Stimulated activated CD8-positive, alpha-beta memory T cell treated with anti-CD3 and anti-CD28 coated beads, Interleukin-4, amount 100 ng/mL, for 1 hour (primary cell): ENCODE data around the gene PTPRN2.
"Not testable (repeated sequence)": the region's sequence is repeated elsewhere in the genome, so short reads cannot be mapped to it uniquely, and the experiment has no call there.

ENCODE experiments used
- DNase-seq, 2 donors: peaks; one replicate each; pipeline ENCODE4 v3.0.0-alpha.2; 2020; ENCODE audit warnings: low read depth in 2 of 2, low spot score in 1 of 2

Gene PTPRN2

DNA sequence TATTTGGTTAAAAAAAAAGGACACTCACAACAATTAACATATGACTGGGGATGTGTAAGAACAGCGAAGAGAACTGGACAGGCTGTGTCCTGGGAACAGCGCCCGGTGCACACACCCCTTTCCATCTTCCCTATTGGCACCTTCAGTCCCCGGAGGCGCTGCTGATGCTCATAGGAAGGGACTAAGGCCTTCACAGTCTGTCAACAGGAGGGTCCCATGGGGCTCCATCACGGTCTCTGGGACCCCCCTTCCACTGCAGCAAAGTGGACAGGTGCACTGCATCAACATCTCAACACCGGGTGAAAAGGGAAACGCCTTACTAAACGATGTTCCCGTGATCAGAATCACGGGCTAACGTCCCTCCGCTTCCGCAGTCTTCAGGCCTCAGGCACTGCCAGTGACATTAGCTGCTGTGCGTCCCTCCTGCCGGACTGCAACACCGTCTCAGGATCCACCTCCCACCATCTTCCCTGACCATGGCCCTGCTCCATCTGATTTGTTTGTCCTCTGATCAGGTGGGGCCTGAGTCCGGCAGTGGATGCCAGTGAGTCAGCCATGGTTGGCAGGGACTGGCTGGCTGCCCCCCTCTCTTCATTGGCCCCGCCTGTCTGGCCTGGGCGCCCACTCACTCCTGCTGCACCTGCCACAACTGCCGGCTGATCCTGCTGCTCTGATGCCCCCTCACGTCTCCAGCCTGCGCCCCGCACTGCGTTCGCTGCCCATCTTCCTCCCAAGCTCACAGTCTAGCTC, 636.1 kb downstream of the PTPRN2 start:
- DNase-seq, result no peak

DNA sequence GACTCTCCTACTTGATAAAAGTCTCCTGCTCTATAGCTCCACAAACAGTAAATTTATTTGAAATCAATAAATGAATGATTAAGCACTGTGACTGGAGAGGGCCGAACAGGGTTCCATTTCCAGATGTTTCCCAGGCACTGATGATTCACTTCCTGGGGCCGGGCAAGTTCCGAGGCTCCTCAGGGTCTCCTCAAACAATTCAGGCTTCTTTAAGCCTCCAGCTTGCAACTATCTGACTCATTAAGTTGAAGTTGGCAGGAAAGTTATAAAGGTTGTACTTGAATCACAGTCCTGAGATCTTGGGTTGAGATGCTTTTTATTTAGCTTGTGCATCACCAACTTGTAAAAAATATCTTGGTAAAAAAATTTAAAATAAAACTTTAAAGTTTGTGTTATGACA, 637.9 kb downstream of the PTPRN2 start:
- DNase-seq, result no peak

DNA sequence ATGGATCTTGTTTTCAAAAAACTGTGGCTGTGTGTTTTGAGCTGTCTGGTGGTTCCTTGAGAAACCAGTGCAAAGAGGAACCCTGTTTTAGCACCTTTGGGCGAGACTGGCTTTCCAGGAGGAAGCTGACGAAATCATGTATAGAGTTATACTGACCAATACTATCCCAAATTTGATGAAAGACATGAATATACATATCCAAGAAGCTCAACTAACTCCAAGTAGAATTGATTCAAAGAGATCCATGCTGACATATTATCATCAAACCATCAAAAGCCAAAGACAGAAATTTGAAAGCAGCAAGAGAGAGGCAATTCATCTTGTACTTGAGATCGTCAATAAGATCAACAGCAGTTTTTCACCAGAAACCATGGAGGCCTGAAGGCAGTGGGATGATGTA, 640.1 kb downstream of the PTPRN2 start:
- no peak for DNase-seq

DNA sequence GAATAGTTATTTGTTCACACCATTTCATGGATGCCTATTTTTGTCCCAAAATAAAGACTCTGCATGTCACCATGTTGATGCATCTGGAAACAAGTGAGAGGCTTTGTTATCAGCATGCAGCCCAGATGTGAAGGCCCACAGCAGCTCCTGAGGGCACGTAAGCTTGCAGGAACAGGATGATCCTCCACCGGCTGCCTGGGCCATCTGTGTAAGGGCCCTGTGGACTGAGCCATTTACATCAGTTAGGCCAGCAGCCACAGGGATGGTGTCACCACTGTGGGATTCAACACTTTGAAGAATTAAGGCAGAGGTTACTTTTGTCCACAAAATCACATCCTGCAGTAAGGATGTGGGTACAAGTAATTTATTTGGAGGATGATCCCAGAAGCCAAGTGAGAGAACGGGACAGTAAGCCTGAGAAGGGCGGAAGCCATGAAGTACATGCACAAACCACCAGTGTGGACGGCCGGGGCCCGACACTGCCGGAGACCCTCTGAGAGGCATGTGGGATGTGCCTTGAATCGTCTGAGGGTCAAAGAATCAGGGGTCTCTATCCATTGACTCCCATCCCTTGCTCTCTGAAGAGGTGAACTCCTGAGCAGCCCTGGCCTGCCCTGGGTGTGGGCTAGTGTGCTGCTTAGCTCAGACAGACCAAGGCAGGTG, 641.1 kb downstream of the PTPRN2 start:
- no peak for DNase-seq

DNA sequence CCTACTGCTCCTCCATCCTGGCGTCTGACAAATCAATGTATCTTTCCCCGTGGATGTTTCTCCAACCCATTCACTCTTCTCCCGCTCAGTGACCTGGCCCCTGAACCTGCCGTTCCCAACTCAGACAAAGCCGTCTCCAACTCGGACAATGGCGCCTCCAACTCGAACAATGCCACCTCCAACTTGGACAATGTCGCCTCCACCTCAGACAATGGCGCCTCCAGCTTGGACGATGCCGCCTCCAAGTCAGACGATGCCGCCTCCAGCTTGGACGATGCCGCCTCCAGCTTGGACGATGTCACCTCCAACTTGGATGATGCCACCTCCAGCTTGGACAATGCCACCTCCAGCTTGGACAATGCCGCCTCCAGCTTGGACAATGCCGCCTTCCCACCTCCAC, 642.2 kb downstream of the PTPRN2 start:
- DNase-seq, result no peak

DNA sequence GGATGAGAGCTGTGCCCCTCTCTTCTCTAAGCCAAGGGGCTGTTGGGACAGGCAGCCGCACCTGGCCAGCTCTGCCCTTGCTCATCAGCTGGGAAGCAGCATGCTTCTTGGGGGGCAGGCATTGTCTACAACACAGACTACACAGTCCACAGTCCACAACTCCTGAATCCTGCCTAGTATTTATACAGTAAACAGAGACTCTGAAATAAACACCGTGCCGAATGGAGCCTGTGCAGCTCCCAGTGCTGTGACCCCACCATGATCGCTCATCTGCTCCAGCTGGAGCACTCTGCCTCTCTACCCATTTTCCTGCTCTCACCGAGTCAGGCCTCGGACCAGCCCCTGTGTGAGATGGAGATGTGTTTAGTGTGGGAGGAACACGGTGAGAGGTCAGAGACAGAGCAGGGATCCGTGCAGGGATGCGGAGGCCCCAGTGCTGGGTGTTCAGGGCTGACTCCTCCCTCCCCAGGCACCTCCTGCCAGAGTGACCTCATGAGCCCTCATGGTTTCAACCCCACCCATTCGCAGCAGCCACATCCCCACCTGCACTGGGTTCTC, 642.8 kb downstream of the PTPRN2 start:
- DNase-seq, result no peak

DNA sequence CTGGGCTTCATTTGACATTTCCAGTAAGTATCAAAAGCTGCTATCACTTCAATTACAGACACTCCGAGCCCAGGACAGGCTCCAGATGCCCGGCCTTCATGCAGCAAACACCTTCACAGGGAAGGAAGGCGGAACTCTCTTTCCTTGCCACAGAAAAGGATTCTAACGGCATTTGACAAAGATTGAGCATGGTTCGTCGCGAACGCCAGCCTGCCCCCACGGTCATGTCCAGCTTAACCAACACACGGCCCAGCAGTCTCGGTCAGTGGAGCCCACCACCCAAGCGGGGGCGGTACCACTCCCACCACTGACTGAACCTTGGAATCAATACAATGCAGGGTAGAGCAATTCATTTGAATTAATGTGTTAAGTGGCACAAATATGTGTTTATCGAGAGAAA, 643.6 kb downstream of the PTPRN2 start:
- no peak for DNase-seq

DNA sequence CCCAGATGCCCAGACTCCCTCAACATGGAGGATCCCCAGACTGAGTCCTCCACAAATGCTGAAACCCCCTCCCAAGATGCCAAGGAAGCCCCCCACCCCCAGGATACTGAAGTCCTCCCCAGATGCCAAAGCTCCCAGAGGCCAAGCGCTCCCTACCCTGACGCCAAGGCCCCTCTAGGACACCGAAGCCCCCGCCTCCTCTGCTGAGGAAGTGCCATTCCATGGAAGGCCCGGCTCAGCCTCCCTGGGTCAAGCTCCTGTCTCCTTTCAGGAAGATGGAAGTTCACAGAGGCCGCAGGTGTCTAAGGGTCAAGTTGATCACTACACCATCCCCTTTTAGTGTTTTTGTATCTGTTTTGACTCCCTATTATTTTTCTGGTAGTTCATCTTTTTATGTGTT, 644.1 kb downstream of the PTPRN2 start:
- DNase-seq, result no peak

DNA sequence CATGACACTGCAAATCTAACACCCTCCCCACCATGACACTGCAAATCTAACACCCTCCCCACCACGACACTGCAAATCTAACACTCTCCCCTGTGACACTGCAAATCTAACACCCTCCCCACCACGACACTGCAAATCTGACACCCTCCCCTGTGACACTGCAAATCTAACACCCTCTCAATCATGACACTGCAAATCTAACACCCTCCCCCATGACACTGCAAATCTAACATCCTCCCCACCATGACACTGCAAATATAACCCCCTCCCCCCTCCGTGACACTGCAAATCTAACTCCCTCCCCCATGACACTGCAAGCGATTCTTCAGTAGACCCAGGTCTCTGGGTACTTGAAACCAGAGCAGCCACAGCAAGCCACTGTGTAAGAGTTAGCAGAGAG, 646.4 kb downstream of the PTPRN2 start:
- no peak for DNase-seq

DNA sequence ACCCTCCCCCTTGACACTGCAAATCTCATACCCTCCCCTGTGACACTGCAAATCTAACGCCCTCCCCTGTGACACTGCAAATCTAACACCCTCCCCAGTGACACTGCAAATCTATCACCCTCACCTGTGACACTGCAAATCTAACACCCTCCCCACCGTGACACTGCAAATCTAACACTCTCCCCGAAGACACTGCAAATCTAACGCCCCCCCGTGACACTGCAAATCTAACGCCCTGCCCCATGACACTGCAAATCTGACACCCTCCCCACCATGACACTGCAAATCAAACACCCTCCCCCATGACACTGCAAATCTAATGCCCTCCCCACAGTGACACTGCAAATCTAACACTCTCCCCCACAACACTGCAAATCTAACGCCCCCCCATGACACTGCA, 647.1 kb downstream of the PTPRN2 start:
- DNase-seq, result no peak

DNA sequence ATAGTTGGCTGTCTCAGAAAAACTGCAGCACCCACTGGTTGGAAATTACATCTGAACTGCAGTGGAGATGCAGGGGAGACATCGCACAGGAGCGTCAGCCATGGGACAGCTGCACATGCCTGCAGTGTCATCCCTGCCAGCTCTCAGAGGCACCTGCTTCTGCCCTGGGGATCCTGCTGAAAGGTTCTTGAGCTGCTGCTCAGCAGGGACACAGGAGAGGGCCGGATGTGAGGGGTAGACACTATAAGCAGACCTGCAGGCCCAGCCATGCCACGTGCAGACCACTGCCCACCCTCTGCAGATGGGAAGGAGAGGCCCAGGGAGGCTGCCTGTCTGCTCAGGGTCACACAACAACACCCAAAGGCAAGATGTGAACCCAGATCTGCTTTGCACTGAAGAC, 649.4 kb downstream of the PTPRN2 start:
- DNase-seq, result no peak

DNA sequence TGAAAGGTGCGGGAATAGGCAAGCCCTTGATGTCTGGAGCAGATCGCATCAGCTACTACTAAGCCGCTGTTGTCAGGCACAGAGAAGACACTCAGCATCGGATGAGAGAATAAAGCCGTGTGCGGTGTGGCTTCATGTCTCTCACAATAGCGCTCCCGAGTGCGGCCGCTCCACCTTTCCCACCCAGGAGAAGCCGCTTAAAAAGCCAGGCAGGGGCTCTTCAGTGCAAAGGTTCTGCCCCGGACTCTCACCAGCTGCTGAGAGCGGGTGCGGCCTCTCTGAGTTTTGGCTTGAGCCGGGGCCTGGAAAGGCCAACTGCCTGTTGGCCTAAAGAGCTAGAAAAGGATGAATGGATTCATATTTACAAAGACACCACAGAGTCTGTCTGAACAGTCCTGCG, 650.2 kb downstream of the PTPRN2 start:
- no peak for DNase-seq

DNA sequence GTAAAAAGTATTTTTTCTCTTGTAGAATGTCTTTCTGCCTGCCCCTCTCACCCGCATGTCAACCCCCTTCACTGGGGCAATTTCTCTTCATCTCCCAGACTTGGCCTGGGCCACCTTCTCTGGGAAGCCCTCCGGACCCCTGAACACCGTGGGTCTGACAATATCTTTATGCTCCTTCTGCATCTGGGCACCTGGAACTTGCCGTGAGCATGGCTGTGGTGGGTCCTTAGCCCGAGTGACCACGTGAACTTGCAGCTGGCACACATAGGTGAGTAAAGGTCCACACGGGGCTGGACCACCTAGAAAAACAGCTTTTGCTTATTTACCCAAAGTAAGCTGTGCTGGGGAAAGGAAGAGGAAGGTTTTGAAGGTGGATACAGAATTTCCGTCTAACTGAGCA, 650.6 kb downstream of the PTPRN2 start:
- DNase-seq, result no peak

DNA sequence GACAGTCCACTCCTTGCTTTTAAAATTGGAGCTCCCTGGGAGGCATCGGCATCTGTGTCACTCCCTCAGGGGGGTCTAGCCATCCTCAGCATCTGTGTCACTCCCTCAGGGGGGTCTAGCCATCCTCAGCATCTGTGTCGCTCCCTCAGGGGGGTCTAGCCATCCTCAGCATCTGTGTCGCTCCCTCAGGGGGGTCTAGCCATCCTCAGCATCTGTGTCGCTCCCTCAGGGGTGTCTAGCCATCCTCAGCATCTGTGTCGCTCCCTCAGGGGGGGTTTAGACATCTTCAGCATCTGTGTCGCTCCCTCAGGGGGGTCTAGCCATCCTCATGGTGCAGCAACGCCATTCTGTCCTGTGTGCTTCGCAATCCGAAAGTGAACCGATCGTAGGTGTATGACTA, 651.9 kb downstream of the PTPRN2 start:
- not testable (repeated sequence) for DNase-seq

DNA sequence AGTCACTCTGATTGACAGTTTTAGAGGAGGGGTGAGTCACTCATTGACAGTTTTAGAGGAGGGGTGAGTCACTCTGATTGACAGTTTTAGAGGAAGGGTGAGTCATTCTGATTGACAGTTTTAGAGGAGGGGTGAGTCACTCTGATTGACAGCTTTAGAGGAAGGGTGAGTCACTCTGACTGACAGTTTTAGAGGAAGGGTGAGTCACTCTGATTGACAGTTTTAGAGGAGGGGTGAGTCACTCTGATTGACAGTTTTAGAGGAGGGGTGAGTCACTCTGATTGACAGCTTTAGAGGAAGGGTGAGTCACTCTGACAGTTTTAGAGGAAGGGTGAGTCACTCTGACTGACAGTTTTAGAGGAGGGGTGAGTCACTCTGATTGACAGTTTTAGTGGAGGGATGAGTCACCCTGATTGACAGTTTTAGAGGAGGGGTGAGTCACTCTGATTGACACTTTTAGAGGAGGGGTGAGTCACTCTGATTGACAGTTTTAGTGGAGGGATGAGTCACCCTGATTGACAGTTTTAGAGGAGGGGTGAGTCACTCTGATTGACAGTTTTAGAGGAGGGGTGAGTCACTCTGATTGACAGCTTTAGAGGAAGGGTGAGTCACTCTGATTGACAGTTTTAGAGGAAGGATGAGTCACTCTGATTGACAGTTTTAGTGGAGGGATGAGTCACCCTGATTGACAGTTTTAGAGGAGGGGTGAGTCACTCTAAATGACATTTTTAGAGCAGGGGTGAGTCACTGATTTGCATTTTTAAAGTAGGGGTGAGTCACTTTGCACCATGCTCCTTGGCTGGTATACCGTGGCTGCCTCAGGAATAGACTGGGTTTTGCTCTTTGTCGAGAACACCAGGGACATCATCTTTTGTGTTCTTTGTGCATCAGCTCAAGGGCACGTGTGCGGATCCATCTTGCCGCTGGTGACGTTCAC, 654.1 kb downstream of the PTPRN2 start:
- not testable (repeated sequence) for DNase-seq

DNA sequence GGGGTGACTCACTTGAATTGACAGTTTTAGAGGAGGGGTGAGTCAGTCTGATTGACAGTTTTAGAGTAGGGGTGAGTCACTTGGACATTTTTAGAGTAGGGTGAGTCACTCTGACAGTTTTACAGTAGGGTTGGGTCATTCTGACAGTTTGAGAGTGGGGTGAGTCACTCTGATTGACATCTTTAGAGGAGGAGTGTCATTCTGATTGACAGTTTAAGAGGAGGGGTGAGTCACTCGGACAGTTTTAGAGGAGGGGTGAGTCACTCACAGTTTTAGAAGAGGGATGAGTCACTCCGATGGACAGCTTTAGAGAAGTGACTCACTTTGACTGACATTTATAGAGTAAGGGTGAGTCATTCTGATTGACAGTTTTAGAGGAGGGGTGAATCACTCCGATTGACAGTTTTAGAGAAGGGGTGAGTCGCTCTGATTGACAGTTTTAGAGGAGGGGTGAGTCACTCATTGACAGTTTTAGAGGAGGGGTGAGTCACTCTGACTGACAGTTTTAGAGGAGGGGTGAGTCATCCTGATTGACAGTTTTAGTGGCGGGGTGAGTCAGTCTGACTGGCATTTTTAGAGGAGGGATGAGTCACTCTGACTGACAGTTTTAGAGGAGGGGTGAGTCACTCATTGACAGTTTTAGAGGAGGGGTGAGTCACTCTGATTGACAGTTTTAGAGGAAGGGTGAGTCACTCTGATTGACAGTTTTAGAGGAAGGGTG, 655.0 kb downstream of the PTPRN2 start:
- DNase-seq, result no peak

DNA sequence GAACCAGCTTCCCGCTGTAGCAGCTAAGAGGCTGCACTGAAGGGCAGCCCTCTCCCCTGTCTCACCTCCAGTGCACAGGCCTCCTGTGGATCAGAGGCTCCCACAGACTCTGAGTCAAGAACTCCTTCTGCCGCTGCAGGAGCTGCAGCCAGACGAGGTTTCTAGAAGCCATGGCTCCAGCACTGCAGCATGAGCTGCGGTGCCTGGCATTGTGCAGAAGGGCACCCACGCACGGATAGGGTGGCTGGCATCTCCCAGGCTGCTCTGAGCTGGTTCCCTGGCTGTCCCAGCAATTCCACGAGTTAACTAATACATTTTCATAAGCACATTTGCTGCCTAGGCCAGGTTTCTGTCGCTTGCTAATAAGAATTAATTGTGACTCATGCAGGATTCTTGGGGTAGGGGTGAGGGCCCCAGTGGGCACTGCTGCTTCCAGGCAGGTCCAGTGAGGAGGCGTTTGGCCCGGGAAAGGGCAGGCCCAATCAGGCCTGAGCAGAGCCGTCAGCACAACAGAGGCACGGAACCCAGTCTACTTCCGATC, 656.6 kb downstream of the PTPRN2 start:
- no peak for DNase-seq

DNA sequence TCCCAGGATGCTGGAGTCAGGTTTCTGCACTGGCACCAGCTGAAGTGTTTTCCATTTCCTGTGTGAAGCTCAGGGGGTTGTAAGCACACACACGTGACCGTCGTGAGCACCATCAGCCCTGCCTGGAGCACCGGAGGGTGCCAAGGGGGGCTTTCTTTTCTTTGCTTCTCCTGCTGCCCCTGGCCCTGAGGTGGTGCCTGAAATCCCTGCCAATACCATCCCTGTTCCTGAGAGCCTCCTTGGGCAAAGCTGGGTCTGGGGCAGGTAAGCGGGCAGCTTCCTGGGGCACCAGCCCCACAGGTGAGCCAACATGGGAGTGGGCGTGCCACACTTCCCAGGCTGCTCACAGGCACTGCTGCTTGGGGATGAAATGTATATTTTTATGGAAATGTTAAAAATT, 657.2 kb downstream of the PTPRN2 start:
- no peak for DNase-seq

DNA sequence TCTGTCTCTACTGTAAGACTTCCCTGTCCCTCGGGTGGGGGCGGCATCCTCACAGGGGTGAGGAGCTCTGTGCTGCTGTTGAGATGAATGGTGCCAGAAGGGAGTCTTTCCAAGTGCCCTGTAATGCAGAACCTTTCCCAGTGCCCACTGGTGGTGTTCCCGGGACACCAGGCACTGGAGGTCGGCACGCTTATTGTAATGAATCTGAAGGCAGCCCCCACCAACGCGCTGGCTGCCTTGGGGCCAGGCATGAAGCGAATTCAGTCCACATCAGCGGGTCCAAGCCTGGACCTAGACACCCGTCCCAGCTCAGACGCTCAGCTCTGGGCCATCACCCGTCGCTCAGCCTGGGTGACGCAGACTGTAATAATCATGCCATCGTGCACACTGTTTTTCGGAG, 658.0 kb downstream of the PTPRN2 start:
- DNase-seq, result no peak

DNA sequence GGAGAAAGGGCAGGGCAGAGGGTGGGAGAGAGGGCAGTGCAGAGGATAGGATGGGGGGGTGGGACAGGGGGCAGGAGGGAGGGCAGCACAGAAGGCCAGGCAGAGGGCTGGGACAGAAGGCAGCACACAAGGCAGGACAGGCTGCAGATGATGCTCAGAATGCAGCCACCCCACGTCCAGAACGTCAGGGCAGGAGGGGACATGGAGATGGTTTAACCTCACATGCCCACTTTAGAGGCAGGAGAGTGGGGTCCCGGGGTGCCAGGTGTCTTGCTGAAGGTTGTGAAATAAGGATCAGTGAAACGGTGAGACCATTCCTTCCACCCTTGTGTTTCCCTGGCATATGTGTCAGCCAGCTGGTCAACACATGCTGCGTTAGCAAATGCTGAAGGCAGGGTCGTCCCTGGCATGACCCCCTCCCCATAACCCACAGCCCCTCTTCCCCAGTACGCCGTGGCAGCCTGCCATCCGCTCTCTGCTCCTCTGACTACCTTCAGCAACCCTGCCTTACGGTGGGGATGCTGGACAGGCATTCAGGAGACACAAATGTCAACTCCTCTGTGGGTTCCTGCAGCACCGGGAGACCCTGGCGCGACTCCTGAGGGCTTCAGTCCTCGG, 658.7 kb downstream of the PTPRN2 start:
- no peak for DNase-seq
